Adipose tissue (tissue), 3 donors: ENCODE measurements around the gene NT5M. TPM values are rescaled to one million over a fixed set of nuclear protein-coding genes. Genes with fewer than 3 reads are reported as not detected.
"Not testable (repeated sequence)": the region's sequence is repeated elsewhere in the genome, so short reads cannot be mapped to it uniquely, and the experiment has no call there.

Source experiments
- H3K27ac ChIP-seq: one replicate; pipeline ENCODE4 v1.5.1; 2013; ENCODE audit warnings: low read depth, low read length
- WGBS, 3 donors: extraction: QIAGEN DNeasy Blood & Tissue Kit; methylation state at CpG; one replicate each; pipeline ENCODE4 v1.1.7; 2013; 5-methylcytosine and 5-hydroxymethylcytosine counted together
- polyA plus RNA-seq, 3 donors: library from polyadenylated mRNA; stranded (reverse); fragments of 200-250 nt; gene quantifications; one replicate each; pipeline ENCODE4 v1.2.3, GENCODE V29; 2013
- donor health status: healthy with polysubstance abuse.
- donor health status: Bipolar disorder and iron deficiency.
- donor health status: healthy.

Gene NT5M
- polyA plus RNA-seq, 3 donors, result 2.4 to 2.7 (median 2.6) TPM

DNA sequence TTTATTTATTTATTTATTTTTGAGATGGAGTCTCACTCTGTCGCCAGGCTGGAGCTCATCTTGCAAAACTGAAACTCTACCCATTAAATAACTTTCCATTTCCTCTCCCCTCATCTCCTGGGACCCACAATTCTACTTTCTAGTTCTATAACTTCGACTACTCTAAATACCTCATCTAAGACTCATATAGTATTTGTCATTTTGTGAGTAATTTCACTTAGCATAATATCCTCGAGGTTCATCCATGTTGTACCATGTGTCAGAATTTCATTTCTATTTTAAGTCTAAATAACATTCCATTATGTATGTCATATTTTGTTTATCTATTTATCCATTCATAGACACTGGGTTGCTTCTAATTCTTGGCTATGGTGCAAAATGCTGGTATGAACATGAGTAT lies 5.1 kb upstream of the NT5M start:
- H3K27ac ChIP-seq, result no peak overlapping the region
- 58 to 66% (median 62%) methylated on average over 3 of the region's 3 CpGs for WGBS, 3 donors

- H3K27ac ChIP-seq, result no peak overlapping the region
- 9 to 11% (median 10%) methylated on average over 35 of the region's 35 CpGs for WGBS, 3 donors
Observed at GRCh38 chr17:17300624-17301568, 2.3 kb upstream of the NT5M start.

GRCh38 chr17:17301659-17302058 lies 1.5 kb upstream of the NT5M start:
- not testable (repeated sequence) for H3K27ac ChIP-seq
- WGBS, 3 donors, result 94 to 95% (median 95%) methylated on average over 11 of the region's 11 CpGs

- WGBS, 3 donors, result 12 to 22% (median 15%) methylated on average over 20 to 21 of the region's 21 CpGs
- H3K27ac ChIP-seq, result no peak overlapping the region
Observed at GRCh38 chr17:17303847-17304490, 796 bp downstream of the NT5M start.

DNA sequence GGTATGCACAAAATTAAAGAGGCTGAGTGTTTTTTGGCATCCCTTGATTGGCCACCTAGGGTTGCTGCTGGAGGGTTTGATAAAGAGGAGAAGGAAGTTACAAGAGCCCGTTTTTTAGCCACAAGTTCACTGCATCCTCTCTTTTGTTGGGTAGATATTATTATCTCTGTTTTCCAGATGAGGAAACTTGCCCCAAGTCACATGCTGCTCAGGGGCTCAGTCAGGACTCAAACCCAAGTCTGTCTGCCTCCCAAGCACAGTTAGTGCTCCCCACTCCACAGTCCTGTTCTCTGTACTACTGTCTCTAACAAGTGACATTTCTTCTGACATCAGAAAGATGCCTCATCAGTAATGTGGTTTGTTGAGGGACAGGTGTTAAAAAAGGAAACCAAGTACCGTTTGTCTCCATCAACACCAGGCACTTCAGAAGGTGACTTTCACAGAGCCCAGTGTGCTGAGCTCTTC lies 1.4 kb downstream of the NT5M start:
- 42 to 71% (median 53%) methylated on average over 2 of the region's 2 CpGs for WGBS, 3 donors
- H3K27ac ChIP-seq, result no peak overlapping the region

- WGBS, 3 donors, result 35 to 57% (median 38%) methylated on average over 8 of the region's 8 CpGs
- no peak overlapping the region for H3K27ac ChIP-seq
Observed at GRCh38 chr17:17305281-17305801, 2.2 kb downstream of the NT5M start.

- WGBS, 3 donors, result 97 to 100% (median 98%) methylated on average over 1 of the region's 1 CpG
- no peak overlapping the region for H3K27ac ChIP-seq
Observed at GRCh38 chr17:17309356-17309755, 6.2 kb downstream of the NT5M start.

DNA sequence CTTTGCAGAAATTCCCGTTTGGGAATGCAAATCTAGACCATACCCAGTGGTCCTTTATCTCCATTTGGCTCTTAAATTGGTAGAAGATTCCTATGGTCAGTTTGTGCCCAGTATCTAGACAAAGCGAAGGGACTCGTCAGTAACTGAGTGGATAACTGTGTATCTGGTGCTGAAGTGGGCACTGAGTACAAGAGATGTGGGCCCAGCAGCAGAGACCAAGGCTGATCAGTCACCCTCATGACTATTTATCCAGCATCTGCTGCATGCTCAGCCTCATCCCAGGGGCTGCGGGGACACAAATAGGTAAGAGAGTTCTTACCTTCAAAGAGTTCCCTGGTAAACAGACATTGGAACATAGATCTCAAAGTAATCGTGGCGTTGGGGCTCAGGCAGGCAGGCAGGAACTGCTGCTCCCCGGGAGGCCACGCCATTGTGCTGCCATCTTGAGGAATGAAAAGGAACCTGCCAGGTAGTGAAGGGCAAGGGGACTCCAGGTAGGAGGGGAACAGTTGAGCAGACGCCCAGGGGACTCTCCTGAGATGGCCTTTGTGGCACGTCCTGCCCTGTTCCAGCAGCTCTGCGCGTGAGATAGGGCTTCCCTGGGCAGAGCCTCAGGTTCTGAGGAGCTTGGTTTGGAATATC lies 10.3 kb downstream of the NT5M start:
- no peak overlapping the region for H3K27ac ChIP-seq
- 48 to 68% (median 62%) methylated on average over 12 of the region's 12 CpGs for WGBS, 3 donors

GRCh38 chr17:17314501-17315071 lies 11.4 kb downstream of the NT5M start:
- no peak overlapping the region for H3K27ac ChIP-seq
- 52 to 77% (median 75%) methylated on average over 5 of the region's 5 CpGs for WGBS, 3 donors

GRCh38 chr17:17315142-17315821 lies 12.1 kb downstream of the NT5M start:
- 77 to 91% (median 81%) methylated on average over 6 of the region's 6 CpGs for WGBS, 3 donors
- no peak overlapping the region for H3K27ac ChIP-seq

DNA sequence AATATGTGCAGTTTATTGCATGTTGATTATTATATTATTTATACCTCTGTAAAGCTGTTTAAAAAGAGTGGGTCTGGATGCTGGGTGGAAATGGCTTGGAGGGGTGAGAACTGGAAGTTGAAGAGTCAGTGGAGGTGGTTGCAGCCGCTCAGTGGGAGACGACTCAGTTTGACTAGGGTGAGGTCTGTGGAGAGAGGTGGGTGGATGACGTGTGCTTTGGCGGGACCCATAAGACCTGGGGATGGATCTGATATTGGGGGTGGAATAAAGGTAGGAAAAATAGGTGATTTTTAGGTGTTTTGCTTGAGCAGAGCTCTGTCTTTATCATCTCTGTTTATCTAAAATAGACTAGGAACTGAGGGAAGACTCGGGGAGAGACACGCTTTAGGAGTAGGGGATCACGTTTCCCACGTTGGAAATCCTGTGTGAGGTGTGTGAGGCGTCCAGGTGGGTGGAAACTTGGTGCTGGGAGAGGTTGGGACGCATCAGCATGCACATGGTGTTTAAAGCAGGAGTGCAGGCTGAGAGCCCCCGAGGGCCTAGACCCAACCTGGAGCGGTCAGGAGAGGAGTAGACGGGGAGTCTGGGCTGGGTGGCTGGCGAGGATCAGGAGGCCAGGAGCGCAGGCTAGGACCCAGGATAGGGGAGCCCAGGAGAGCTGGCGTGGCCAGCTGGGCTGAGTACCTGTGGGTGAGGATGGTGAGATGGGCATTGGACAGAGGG lies 17.2 kb downstream of the NT5M start:
- whole genome bisulfite sequencing, 3 donors, result 91 to 93% (median 93%) methylated on average over 16 of the region's 16 CpGs
- H3K27ac ChIP-seq, result no peak overlapping the region

- no peak overlapping the region for H3K27ac ChIP-seq
- WGBS, 3 donors, result 85 to 90% (median 90%) methylated on average over 10 of the region's 10 CpGs
Observed at GRCh38 chr17:17320911-17321220, 17.7 kb downstream of the NT5M start.

GRCh38 chr17:17321356-17322025 lies 18.3 kb downstream of the NT5M start:
- H3K27ac ChIP-seq, result no peak overlapping the region
- WGBS, 3 donors, result 83 to 85% (median 84%) methylated on average over 11 of the region's 11 CpGs

- WGBS, 3 donors, result 86 to 95% (median 95%) methylated on average over 21 of the region's 21 CpGs
- no peak overlapping the region for H3K27ac ChIP-seq
Observed at GRCh38 chr17:17322516-17323510, 19.6 kb downstream of the NT5M start.

GRCh38 chr17:17324616-17325015 lies 21.4 kb downstream of the NT5M start:
- 91 to 96% (median 94%) methylated on average over 8 of the region's 8 CpGs for WGBS, 3 donors
- H3K27ac ChIP-seq, result no peak overlapping the region

DNA sequence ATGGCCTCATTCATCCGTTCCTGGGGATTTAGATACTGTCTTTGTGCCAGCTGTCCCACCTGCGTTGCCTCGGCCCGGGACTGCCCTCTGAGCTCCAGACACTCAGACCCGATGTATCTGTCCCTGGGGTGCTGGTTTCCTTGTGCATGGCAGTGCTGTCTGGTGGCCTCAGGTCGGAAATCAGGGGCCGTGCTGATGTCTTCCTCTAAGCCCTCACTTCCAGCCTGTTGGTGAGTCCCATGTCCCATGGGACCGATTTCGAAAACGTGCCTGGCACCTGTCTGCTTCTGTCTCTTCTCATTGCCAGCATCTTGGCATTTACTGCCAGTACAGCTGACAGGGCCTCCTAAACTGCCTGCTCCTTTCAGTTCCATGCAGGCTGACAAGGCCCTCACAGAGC lies 22.1 kb downstream of the NT5M start:
- 91 to 94% (median 93%) methylated on average over 10 of the region's 10 CpGs for WGBS, 3 donors
- H3K27ac ChIP-seq, result no peak overlapping the region
